ENCODE data around the gene PTPN5. TPM values are rescaled to one million over a fixed set of nuclear protein-coding genes. Genes with fewer than 3 reads are reported as not detected.
A peak's percentile ranks its signal among the peaks of the same experiment; 100 is the strongest.

Gene PTPN5
- total RNA-seq, 1 donor from 2014 or later: 1.7 TPM

GRCh38 chr11:18709414-18709813 lies 82.2 kb downstream of the PTPN5 start:
- Mint-ChIP-seq H3K27me3 (peaks cover 60% of the 10 kb centered on the region), H3K27ac (no peak overlapping the region), H3K4me1 (ENCODE audit: unreplicated experiment) (peaks cover 11% of the 10 kb centered on the region), H3K36me3 (no peaks in the 10 kb centered on the region), H3K4me3 (no peak overlapping the region), H3K9me3 (no peaks in the 10 kb centered on the region)
- DNase-seq (ENCODE audit: extremely low spot score, unreplicated experiment): no peak
- no peak for TF ChIP-seq CTCF (conservative IDR thresholded peaks at IDR 0.05)

- Mint-ChIP-seq H3K27ac (no peak overlapping the region), H3K36me3 (no peaks in the 10 kb centered on the region), H3K9me3 (no peaks in the 10 kb centered on the region), H3K27me3 (peaks cover 55% of the 10 kb centered on the region), H3K4me1 (ENCODE audit: unreplicated experiment) (peaks cover 13% of the 10 kb centered on the region), H3K4me3 (peak overlapping the region; percentile 44)
- DNase-seq (ENCODE audit: extremely low spot score, unreplicated experiment): no peak
- TF ChIP-seq CTCF (conservative IDR thresholded peaks at IDR 0.05): no peak
These were observed 83.7 kb downstream of the PTPN5 start for GRCh38 chr11:18707811-18708340.

- H3K27me3 Mint-ChIP-seq: peaks cover 50% of the 10 kb centered on the region
- DNase-seq (ENCODE audit: extremely low spot score, unreplicated experiment): no peak
- TF ChIP-seq CTCF (conservative IDR thresholded peaks at IDR 0.05): no peak
- peak overlapping the region; percentile 54 for H3K27ac Mint-ChIP-seq
- peaks cover 13% of the 10 kb centered on the region for H3K4me1 Mint-ChIP-seq (ENCODE audit: unreplicated experiment)
- H3K36me3 Mint-ChIP-seq: no peaks in the 10 kb centered on the region
- peak overlapping the region; percentile 89 for H3K4me3 Mint-ChIP-seq
- no peaks in the 10 kb centered on the region for H3K9me3 Mint-ChIP-seq
These were observed 85.0 kb downstream of the PTPN5 start for GRCh38 chr11:18706330-18707243.

- no peak for DNase-seq (ENCODE audit: extremely low spot score, unreplicated experiment)
- H3K27me3 Mint-ChIP-seq: peaks cover 47% of the 10 kb centered on the region
- no peaks in the 10 kb centered on the region for H3K36me3 Mint-ChIP-seq
- no peak overlapping the region for H3K27ac Mint-ChIP-seq
- H3K4me1 Mint-ChIP-seq (ENCODE audit: unreplicated experiment): peaks cover 13% of the 10 kb centered on the region
- H3K9me3 Mint-ChIP-seq: no peaks in the 10 kb centered on the region
- peak overlapping the region; percentile 79 for H3K4me3 Mint-ChIP-seq
- TF ChIP-seq CTCF (conservative IDR thresholded peaks at IDR 0.05): no peak
These were observed 85.8 kb downstream of the PTPN5 start for GRCh38 chr11:18705651-18706281.

GRCh38 chr11:18704698-18705097 lies 86.9 kb downstream of the PTPN5 start:
- DNase-seq (ENCODE audit: extremely low spot score, unreplicated experiment): no peak
- Mint-ChIP-seq H3K36me3 (no peaks in the 10 kb centered on the region), H3K4me3 (peak overlapping the region; percentile 79), H3K27ac (no peak overlapping the region), H3K4me1 (ENCODE audit: unreplicated experiment) (peaks cover 18% of the 10 kb centered on the region), H3K27me3 (peaks cover 44% of the 10 kb centered on the region), H3K9me3 (no peaks in the 10 kb centered on the region)
- no peak for TF ChIP-seq CTCF (conservative IDR thresholded peaks at IDR 0.05)

Measured in type B pancreatic cell (in vitro differentiated cells).